GM10847 (cell line): Measurements from ENCODE around the gene DCDC2B.

ENCODE experiments used
- POLR2A ChIP-seq: IDR thresholded peaks from 2 replicates; pipeline ENCODE4 v1.6.1; 2011; ENCODE audit not compliant: insufficient read length; ENCODE audit errors: extremely low read depth

The DCDC2B gene

DNA sequence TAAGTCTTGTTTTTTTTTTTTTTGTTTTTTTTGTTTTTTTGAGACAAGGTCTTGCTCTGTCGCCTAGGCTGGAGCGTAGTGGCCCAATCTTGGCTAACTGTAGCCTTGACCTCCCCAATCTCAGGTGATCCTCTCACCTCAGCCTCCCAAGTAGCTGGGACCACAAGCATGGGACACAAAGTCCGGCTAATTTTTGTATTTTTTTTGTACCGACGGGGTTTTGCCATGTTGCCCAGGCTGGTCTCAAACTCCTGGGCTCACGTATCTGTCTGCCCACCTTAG lies 48.3 kb downstream of the DCDC2B start:
- no peak for TF ChIP-seq POLR2A

DNA sequence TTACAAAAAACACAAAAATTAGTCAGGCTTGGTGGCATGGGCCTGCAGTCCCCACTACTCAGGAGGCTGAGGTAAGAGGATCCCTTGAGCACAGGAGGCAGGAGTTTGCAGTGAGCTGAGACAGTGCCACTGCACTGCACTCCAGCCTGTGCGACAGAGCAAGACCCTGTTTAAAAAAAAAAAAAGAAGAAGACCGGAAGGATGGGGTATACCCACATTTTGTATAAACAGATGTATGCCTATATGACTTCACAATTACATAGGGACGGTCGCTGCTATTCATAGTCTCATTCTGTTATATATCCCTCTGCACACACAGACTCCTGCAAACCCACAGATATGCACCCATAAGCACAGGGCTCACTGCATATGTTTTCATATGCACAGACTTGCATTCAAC lies 54.9 kb downstream of the DCDC2B start:
- no peak for TF ChIP-seq POLR2A
